GM19193 (cell line): ENCODE data around the gene SLC19A1.

ENCODE experiments used
- POLR2A ChIP-seq: IDR thresholded peaks from 4 replicates; pipeline ENCODE4 v1.6.1; 2011; ENCODE audit not compliant: insufficient read depth, insufficient read length; ENCODE audit errors: extremely low read depth

SLC19A1 gene

GRCh38 chr21:45555251-45555556 is 13.0 kb upstream of the SLC19A1 start:
- no peak for TF ChIP-seq POLR2A

- TF ChIP-seq POLR2A: no peak
Measured at GRCh38 chr21:45554477-45555175, 12.4 kb upstream of the SLC19A1 start.

- no peak for TF ChIP-seq POLR2A
Measured at GRCh38 chr21:45552696-45553391, 10.6 kb upstream of the SLC19A1 start.

- no peak for TF ChIP-seq POLR2A
Measured at GRCh38 chr21:45551783-45552695, 9.8 kb upstream of the SLC19A1 start.

- TF ChIP-seq POLR2A: no peak
Measured at GRCh38 chr21:45551316-45551715, 9.1 kb upstream of the SLC19A1 start.

- no peak for TF ChIP-seq POLR2A
Measured at GRCh38 chr21:45550522-45551210, 8.4 kb upstream of the SLC19A1 start.

GRCh38 chr21:45549626-45550463 is 7.6 kb upstream of the SLC19A1 start:
- peak; percentile 47 for TF ChIP-seq POLR2A

GRCh38 chr21:45548711-45549491 is 6.7 kb upstream of the SLC19A1 start:
- TF ChIP-seq POLR2A: no peak

- no peak for TF ChIP-seq POLR2A
Measured at GRCh38 chr21:45547545-45547900, 5.3 kb upstream of the SLC19A1 start.

GRCh38 chr21:45546636-45547544 is 4.7 kb upstream of the SLC19A1 start:
- TF ChIP-seq POLR2A: no peak

- TF ChIP-seq POLR2A: no peak
Measured at GRCh38 chr21:45545691-45546531, 3.7 kb upstream of the SLC19A1 start.

GRCh38 chr21:45545236-45545570 is 3.0 kb upstream of the SLC19A1 start:
- TF ChIP-seq POLR2A: no peak
